Measurements from ENCODE around the gene SRA1.

Gene SRA1

DNA sequence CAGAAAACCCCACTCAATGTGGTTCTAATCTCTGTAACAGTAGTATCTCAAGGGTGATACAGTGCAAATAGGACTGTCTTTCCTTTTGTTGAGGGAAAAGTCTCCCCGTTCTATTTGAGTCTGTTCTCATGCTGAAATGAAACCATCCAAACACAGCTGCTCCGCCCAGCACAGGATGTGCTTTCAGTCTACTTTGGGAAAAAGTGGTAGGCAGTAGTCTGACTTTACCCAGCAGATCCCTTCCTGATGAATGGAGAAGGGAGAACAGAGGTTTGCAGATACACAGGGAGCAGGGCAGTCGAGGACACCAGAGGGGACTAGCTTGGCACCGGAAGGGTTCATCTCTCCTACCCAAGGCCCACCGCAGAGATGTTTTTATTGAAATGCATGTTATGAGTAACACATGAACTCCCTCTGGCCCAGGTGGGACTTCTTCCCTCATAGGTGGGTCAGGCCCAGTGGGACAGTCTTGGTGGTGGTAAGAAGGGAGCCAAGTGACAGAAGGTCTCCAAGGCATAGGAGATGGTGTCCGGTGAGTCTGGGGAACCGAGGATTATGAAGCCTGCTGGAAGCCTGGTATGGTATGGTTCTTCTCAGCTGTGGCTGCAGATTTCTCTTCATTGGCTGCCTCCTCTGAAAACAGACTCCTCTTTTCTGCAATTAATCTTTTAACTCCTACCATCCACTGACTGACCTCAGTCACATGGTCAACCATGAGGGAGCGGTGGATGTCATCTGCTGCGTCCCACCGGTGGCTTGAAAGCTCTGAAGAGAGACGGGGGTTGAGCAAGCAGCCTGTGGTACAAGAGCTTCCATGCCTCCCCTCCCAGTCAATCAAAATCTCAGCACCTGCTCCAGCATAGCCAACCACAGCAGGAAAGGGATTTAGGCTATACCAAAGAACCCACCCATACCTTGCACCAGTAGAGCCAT lies 6.9 kb downstream of the SRA1 start:
- DNase-seq = peak; percentile 22
- Mint-ChIP-seq H3K4me1 (ENCODE audit: low read depth) (peaks cover 85% of the 10 kb centered on the region), H3K36me3 (ENCODE audit: low read depth) (peaks cover 85% of the 10 kb centered on the region), H3K27me3 (no peaks in the 10 kb centered on the region), H3K27ac (peak overlapping the region; percentile 92), H3K4me3 (no peak overlapping the region), H3K9me3 (no peaks in the 10 kb centered on the region)

DNA sequence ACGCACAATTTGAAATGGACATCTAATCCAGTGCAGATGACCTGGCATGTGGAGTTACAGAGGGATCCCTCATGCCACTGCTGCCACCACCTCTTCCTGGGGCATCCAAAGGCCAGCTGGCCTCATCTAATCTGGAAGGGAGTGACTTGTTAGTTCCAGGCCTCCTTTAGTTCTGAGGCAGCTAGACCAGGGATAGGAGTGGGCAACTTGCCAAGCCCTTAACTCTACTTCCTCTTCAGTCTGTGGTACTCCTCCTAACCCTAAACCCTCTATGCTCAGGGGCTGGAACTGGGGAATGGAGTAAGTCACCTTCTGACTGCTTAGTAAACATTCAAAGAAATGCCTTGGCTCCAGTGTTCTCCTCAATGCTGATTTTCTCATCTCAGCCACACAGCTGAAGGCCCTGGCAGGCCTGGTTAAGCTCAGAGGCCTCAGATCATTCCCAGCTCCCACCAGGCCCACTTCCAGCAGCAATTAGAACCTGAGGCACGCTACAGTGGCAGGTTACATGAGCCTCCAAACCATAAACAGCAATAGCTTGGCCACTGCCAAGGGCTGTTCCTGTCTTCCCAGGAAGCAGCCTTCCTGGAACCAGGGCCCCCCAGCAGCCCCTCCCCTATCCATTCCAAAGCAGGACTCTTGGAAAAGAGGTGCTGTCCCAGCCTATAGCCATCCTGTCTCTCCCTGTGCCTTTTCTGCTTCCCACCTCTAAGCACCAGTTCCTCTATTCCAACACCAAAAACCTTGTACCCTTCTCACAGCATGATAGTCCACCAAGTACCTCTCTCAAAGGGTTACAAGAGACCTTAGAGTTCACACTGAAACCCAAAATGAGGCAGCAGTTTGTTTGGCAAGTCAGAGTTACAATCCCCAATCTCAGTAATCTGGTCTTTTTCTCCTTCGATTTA lies 7.8 kb downstream of the SRA1 start:
- no peaks in the 10 kb centered on the region for H3K9me3 Mint-ChIP-seq
- peaks cover 76% of the 10 kb centered on the region for H3K4me1 Mint-ChIP-seq (ENCODE audit: low read depth)
- no peak for DNase-seq
- H3K27me3 Mint-ChIP-seq = no peaks in the 10 kb centered on the region
- peak overlapping the region; percentile 38 for H3K4me3 Mint-ChIP-seq
- H3K27ac Mint-ChIP-seq = peak overlapping the region; percentile 92
- peaks cover 86% of the 10 kb centered on the region for H3K36me3 Mint-ChIP-seq (ENCODE audit: low read depth)

DNA sequence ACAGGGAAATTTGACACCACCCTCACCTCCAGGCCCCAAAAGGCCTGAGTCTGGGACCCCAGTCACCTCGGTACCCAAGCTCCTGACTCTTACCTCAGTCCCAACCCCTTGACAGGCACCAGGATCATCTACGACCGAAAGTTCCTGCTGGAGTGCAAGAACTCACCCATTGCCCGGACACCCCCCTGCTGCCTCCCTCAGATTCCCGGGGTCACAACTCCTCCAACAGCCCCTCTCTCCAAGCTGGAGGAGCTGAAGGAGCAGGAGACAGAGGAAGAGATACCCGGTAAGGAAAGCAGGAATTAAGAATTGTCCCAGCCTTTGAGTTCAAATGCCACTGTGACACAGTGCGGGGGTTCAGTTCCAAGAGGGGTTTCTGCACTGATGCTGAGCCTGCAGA lies 8.5 kb downstream of the SRA1 start:
- Mint-ChIP-seq H3K27me3 (no peaks in the 10 kb centered on the region), H3K4me3 (peak overlapping the region; percentile 78), H3K36me3 (ENCODE audit: low read depth) (peaks cover 87% of the 10 kb centered on the region), H3K9me3 (no peaks in the 10 kb centered on the region), H3K27ac (peak overlapping the region; percentile 92), H3K4me1 (ENCODE audit: low read depth) (peaks cover 69% of the 10 kb centered on the region)
- no peak for DNase-seq

DNA sequence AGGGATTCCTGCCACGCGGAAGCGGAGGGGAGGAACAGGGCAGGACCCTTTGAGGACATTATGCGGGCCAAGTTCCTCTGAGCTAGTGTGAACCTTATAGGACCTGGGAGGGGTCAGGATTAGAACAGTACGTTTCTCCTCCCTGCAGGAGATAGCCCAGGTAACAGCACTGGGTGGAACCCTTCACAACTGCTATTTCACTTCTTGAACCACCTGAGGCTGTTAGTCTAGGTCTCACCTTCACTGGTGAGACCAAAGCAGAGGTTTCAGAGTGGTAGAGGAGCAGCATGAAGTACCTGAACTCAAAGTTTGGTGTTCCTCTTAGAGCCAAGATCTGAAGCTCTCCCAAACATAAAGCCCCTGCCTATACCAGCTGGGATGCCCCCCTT lies 9.0 kb downstream of the SRA1 start:
- H3K9me3 Mint-ChIP-seq = no peaks in the 10 kb centered on the region
- H3K36me3 Mint-ChIP-seq (ENCODE audit: low read depth) = peaks cover 87% of the 10 kb centered on the region
- peak overlapping the region; percentile 92 for H3K27ac Mint-ChIP-seq
- no peak for DNase-seq
- H3K4me1 Mint-ChIP-seq (ENCODE audit: low read depth) = peaks cover 64% of the 10 kb centered on the region
- no peaks in the 10 kb centered on the region for H3K27me3 Mint-ChIP-seq
- H3K4me3 Mint-ChIP-seq = peak overlapping the region; percentile 78

DNA sequence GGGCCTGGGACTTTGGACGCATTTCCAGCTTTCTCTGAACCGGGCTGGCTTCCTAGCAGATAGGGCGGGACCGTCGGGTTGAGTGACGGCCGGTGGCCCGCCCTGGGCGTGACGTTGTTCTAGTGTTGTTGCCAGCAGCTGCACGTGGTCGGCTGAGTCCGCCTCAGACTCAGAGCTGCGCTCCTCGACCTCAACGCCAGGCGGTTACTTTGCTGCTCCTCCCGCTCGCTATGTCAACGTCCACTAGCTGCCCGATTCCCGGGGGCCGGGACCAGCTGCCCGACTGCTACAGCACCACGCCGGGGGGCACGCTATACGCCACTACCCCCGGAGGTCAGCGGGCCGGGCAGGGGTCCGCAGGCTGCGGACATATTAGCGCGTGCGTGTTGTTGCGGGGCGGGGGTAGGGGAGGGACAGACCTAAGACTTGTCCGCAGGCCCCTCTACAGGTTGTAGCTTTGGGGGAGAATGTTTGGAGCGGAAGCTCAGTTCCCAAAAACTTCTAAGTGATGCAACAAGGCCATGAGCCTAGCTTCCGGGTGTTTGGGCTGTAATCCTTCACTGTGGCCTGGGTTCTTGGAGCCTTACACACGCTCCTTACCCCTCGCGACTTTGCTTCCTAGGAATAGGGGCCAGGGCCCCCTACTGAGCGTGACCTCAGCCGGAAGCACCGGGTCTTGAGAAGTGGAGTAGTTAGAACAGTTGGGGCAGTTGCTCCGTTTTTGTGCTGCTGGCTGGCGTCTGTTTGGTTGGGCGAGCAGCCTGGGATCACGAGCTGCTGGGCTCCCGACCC lies 9.6 kb downstream of the SRA1 start, which contains the start of gene EIF4EBP3:
Gene EIF4EBP3 (plus strand): TSS at position 155 of the 792 bp plus-strand sequence. CDS start 76 bp downstream, at position 231.
- no peaks in the 10 kb centered on the region for H3K9me3 Mint-ChIP-seq
- H3K4me1 Mint-ChIP-seq (ENCODE audit: low read depth) = peaks cover 58% of the 10 kb centered on the region
- peak; percentile 88 for DNase-seq
- peaks cover 85% of the 10 kb centered on the region for H3K36me3 Mint-ChIP-seq (ENCODE audit: low read depth)
- peak within 1 kb of the TSS; percentile 92 for H3K27ac Mint-ChIP-seq
- H3K27me3 Mint-ChIP-seq = no peaks in the 10 kb centered on the region
- peak within 1 kb of the TSS; percentile 78 for H3K4me3 Mint-ChIP-seq

DNA sequence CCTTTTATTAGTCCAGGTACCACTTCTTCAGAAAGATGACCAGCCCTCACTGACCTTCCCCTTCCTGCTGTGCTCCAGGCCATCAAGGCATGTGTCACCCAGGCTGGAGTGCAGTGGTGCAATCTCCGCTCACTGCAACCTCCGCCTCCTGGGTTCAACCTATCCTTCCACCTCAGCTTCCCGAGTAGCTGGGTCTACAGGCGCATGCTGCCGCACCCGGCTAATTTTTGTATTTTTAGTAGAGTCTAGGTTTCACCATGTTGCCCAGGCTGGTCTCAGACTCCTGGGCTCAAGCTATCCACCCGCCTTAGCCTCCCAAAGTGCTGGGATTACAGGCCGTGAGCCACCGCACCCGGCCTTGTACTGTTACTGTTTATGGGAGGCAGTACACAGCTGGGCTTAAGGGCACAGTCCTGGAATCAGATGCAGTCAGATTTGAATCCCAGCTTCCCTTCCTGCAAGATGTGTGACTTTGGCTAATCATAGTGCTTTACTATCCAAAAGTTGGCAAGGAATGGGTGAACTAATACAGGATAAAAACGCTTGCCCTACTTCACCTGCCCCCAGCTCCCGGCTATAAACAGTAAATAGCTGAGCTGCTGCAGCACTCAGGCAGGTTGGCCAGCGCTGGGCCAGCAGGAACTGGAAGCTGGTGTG lies 10.3 kb downstream of the SRA1 start:
- Mint-ChIP-seq H3K27me3 (no peaks in the 10 kb centered on the region), H3K4me3 (peak overlapping the region; percentile 78), H3K27ac (peak overlapping the region; percentile 92), H3K9me3 (no peaks in the 10 kb centered on the region), H3K36me3 (ENCODE audit: low read depth) (peaks cover 85% of the 10 kb centered on the region), H3K4me1 (ENCODE audit: low read depth) (peaks cover 54% of the 10 kb centered on the region)
- DNase-seq = no peak

DNA sequence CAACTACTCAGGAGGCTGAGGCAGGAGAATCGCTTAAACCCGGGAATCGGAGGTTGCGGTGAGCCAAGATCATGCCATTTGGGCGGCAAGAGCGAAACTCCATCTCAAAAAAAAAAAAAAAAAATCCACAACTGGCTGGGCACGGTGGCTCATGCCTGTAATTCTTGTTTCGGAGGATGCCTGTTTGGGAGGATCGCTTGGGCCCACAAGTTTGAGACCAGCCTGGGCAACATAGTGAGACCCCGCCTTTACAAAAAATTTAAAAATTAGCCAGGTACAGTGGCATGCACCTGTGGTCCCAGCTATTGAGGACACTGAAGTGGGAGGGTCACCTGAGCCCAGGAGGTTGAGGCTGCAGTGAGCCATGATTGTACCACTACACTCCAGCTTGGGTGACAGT lies 11.7 kb downstream of the SRA1 start:
- H3K36me3 Mint-ChIP-seq (ENCODE audit: low read depth) = peaks cover 85% of the 10 kb centered on the region
- H3K4me1 Mint-ChIP-seq (ENCODE audit: low read depth) = peaks cover 40% of the 10 kb centered on the region
- no peak for DNase-seq
- H3K27ac Mint-ChIP-seq = peak overlapping the region; percentile 67
- H3K9me3 Mint-ChIP-seq = no peaks in the 10 kb centered on the region
- H3K4me3 Mint-ChIP-seq = no peak overlapping the region
- H3K27me3 Mint-ChIP-seq = no peaks in the 10 kb centered on the region

DNA sequence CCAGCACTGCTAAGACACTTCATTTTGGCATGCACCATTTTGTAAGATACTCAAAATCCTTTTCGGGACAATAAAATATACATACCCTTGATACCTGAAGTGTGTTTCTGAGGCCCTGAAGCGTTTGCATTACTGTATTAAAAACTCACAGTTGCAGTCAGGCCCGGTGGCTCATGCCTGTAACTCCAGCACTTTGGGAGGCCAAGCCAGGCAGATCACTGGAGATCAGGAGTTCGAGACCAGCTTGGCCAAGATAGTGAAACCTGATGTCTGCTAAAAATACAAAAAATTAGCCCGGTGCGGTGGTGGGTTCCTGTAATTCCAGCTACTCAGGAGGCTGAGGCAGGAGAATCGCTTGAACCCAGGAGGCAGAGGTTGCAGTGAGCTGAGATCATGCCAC lies 12.3 kb downstream of the SRA1 start:
- Mint-ChIP-seq H3K36me3 (ENCODE audit: low read depth) (peaks cover 85% of the 10 kb centered on the region), H3K27ac (peak overlapping the region; percentile 6), H3K4me3 (no peak overlapping the region), H3K9me3 (no peaks in the 10 kb centered on the region), H3K4me1 (ENCODE audit: low read depth) (peaks cover 35% of the 10 kb centered on the region), H3K27me3 (no peaks in the 10 kb centered on the region)
- no peak for DNase-seq

DNA sequence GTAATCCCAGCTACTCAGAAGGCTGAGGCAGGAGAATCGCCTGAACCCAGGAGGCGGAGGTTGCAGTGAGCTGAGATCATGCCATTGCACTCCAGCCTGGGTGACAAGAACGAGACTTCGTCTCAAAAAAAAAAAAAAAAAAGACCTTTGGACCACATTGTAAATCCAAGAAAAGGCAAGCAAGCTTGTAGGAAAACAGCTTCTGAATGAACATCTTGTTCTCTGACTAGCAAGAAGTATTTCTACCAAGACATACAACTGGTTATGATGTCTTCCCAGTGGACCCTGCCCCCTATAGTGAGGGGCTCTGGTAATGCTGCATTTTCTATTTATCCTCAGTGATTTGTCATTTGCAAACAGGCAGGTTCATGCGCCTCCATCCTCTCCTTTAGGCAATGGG lies 14.3 kb downstream of the SRA1 start:
- H3K4me3 Mint-ChIP-seq = no peak overlapping the region
- H3K27me3 Mint-ChIP-seq = no peaks in the 10 kb centered on the region
- DNase-seq = no peak
- no peaks in the 10 kb centered on the region for H3K9me3 Mint-ChIP-seq
- peaks cover 84% of the 10 kb centered on the region for H3K36me3 Mint-ChIP-seq (ENCODE audit: low read depth)
- H3K27ac Mint-ChIP-seq = peak overlapping the region; percentile 26
- peaks cover 17% of the 10 kb centered on the region for H3K4me1 Mint-ChIP-seq (ENCODE audit: low read depth)

DNA sequence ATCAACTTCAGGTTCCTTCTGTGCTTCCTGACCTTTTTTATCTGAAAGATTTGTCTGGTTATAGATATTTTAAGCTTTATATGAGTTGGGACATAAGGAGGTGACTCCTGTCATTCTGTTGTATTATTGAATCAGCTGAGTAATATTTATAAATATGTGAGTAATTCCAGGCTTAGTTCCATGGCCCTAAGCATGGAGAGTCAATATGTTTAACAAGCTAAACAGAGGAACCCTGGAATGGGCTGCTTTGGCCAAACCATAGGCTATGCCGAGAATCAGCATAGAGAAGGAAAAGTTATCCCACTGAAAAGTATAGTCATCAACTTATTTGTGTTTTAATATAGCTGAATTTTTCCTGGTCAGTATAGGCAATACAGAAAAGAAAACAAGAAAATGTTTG lies 17.0 kb downstream of the SRA1 start:
- H3K9me3 Mint-ChIP-seq = no peaks in the 10 kb centered on the region
- peaks cover 3% of the 10 kb centered on the region for H3K4me1 Mint-ChIP-seq (ENCODE audit: low read depth)
- DNase-seq = no peak
- no peak overlapping the region for H3K4me3 Mint-ChIP-seq
- H3K36me3 Mint-ChIP-seq (ENCODE audit: low read depth) = peaks cover 96% of the 10 kb centered on the region
- no peaks in the 10 kb centered on the region for H3K27me3 Mint-ChIP-seq
- H3K27ac Mint-ChIP-seq = peak overlapping the region; percentile 13

DNA sequence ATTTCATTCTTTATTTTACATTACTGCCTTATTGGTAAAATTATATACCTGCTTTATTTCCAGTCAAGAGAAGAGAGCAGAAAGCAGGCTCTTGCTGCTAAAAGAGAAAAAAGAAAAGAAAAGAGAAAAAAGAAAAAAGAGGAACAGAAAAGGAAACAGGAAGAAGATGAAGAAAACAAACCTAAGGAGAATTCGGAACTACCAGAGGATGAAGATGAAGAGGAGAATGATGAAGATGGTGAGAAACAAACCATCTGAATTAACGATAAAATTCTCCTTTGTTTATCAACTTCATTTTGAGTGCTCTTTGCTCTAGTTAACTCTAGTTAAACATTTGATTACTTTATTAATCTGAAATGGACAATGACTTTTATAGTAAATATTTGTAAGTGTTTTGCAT lies 33.3 kb downstream of the SRA1 start:
- no peaks in the 10 kb centered on the region for H3K4me1 Mint-ChIP-seq (ENCODE audit: low read depth)
- H3K27ac Mint-ChIP-seq = no peak overlapping the region
- H3K36me3 Mint-ChIP-seq (ENCODE audit: low read depth) = peaks cover 64% of the 10 kb centered on the region
- no peaks in the 10 kb centered on the region for H3K9me3 Mint-ChIP-seq
- H3K27me3 Mint-ChIP-seq = no peaks in the 10 kb centered on the region
- DNase-seq = no peak
- H3K4me3 Mint-ChIP-seq = no peak overlapping the region

DNA sequence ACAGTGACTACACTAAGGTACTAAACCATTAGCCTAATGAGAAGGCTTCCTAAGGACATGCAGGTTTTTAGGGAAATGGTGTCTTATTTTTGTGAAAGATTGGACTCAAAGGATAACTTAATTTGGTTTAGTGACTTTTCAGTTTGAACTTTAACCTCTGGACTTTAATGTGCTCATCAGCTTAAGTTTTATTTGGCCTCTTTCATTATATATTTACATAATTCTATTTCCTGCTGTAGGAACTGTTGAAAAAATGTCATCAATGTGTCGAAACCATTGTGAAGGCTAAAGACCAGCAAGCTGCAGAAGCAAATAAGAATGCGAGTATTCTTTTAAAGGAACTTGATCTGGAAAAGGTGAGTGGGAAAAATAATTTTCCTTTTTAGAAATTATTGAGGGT lies 44.1 kb downstream of the SRA1 start:
- H3K36me3 Mint-ChIP-seq (ENCODE audit: low read depth) = peaks cover 77% of the 10 kb centered on the region
- H3K4me1 Mint-ChIP-seq (ENCODE audit: low read depth) = no peaks in the 10 kb centered on the region
- no peak overlapping the region for H3K27ac Mint-ChIP-seq
- no peaks in the 10 kb centered on the region for H3K27me3 Mint-ChIP-seq
- no peak overlapping the region for H3K4me3 Mint-ChIP-seq
- no peak for DNase-seq
- no peaks in the 10 kb centered on the region for H3K9me3 Mint-ChIP-seq

DNA sequence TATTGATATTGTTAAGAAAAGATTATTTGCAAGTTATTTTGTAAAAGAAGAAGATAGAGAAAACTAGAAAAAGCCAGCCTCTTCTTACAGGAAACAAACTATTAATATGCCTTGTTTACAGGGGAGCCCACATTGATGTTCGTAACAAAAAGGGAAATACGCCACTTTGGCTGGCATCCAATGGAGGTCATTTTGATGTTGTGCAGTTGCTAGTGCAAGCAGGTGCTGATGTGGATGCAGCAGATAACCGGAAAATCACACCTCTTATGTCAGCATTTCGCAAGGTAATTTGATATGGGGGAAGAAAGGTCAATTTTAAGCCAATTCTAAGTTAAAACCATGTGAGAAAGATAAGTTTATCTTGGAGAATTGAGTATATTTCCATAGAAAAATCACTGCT lies 47.4 kb downstream of the SRA1 start:
- H3K36me3 Mint-ChIP-seq (ENCODE audit: low read depth) = peaks cover 89% of the 10 kb centered on the region
- no peaks in the 10 kb centered on the region for H3K9me3 Mint-ChIP-seq
- no peak overlapping the region for H3K4me3 Mint-ChIP-seq
- H3K4me1 Mint-ChIP-seq (ENCODE audit: low read depth) = no peaks in the 10 kb centered on the region
- no peak for DNase-seq
- H3K27ac Mint-ChIP-seq = no peak overlapping the region
- H3K27me3 Mint-ChIP-seq = no peaks in the 10 kb centered on the region

DNA sequence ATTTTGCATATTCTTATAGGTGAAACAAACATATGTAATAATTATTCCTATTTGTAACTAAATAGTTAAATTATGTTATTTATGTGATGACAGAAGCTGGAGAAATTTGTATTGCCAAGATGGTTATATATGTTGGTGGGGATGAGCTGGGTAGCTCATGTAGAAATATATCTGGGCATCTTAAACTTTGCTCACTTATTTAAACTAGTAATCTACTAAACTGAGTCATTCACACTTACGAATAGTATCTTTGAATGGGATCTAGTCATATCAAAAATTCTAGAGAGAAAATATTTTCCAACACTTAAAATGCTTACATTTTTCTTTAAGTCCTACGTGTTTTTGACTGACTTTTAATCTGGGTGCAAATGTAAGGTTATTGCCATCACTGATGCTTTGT lies 54.4 kb downstream of the SRA1 start:
- H3K27me3 Mint-ChIP-seq = no peaks in the 10 kb centered on the region
- H3K36me3 Mint-ChIP-seq (ENCODE audit: low read depth) = peaks cover 51% of the 10 kb centered on the region
- no peak overlapping the region for H3K27ac Mint-ChIP-seq
- no peaks in the 10 kb centered on the region for H3K9me3 Mint-ChIP-seq
- H3K4me1 Mint-ChIP-seq (ENCODE audit: low read depth) = peaks cover 5% of the 10 kb centered on the region
- no peak overlapping the region for H3K4me3 Mint-ChIP-seq
- DNase-seq = no peak

Measured in activated T-cell treated with anti-CD3 and anti-CD28 coated beads, Interleukin-2, amount 50 U/mL, for 24 hours (primary cell).